Left lobe of liver (tissue), 2 donors: Measurements from ENCODE around the gene EPHA6. TPM values are rescaled to one million over a fixed set of nuclear protein-coding genes. Genes with fewer than 3 reads are reported as not detected.
"Not testable (repeated sequence)": the region's sequence is repeated elsewhere in the genome, so short reads cannot be mapped to it uniquely, and the experiment has no call there.

ENCODE experiments used
- ATAC-seq: fragments of 200-7000 bp; cut with Tn5 transposase; one replicate; pipeline ENCODE4 v1.9.1; 2020; ENCODE audit warnings: mild to moderate bottlenecking, moderate library complexity
- DNase-seq: peaks from one replicate; pipeline ENCODE4 v3.0.0-alpha.2; 2020; ENCODE audit warnings: low spot score
- total RNA-seq: library from RNA; stranded (reverse); gene quantifications from one replicate; pipeline ENCODE4 v1.2.1, GENCODE V29; 2021
- donor health status: DM: no; HTN: no; CAD: no; lungs with moderate emphysema.
- donor health status: DM: no; HTN: yes; CAD: no.

The EPHA6 gene
- total RNA-seq, 1 donor from 2014 or later: not detected

DNA sequence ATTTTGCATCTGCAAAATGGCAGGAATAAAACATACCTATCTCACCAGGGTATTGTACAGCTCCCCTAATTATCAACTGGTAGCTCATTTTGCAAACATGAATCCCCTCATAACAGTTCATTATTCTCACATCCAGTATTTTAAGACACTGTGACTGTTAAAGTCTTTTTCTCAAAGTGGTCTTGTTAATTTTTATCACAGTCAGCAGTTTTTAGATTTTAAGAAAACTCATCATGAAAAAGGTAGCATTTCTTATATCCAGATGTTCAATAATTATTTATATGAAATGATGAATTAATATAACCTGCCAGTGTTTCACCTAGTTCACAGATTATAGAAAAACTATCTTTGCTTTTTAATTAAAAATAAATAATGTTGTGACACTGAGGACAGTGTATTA, 595.2 kb downstream of the EPHA6 start:
- DNase-seq: no peak
- ATAC-seq: no peak

DNA sequence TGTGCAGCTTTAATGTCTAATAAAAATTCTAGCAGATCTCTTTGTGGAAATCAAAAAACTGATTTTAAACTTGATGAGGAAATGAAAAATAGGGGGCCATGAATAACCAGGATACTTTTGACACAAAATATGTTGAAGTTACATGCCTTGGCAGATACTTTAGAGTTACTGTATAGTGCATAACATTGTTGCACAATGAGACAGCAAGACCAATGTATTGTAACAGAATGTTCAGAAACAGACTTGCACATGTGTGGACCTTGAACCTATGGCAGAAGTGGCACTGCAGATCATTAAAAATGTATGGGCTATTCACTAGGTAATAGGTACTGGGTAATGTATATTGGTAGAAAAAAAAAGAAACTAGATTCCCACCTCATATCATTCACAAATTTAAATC, 607.2 kb downstream of the EPHA6 start:
- ATAC-seq (no peak), DNase-seq (no peak)

- DNase-seq: no peak
- no peak for ATAC-seq
Observed at GRCh38 chr3:97425002-97425401, 610.6 kb downstream of the EPHA6 start.

DNA sequence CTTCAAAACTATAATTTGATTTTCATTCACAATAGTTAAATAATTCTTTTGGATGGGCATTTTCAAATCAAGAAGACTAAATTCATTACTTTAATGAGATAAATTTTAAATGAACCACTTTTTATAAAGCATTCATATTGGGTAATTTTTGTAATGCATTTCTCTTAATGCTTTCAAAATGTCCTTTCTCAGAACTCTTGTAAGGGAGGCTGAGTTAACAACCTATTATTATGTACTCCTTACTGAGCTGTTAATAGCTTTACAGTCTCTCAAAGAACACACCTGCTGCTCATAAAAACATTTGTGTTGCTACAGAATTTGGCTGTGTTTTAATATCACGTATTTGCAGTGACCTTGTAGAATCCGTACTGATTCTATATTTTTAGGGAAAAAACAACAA, 616.2 kb downstream of the EPHA6 start:
- ATAC-seq: no peak

DNA sequence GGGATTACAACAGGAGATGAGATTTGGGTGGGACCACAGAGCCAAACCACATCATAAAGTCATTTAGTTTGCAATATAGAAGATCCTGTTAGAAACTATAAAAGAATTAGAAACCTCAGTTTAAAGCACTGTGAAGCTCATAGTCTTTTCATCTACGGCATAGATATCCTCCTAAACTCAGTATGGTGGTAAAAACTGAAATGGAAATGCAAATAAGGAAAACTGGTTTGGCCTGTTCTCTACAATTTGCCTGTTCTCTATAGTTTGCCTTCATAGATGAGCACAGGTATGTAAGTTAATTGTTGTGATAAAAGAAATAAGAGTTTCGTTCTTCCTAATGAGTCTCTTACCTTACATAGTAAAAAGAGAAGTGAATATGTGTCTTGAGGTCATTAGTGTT, 618.5 kb downstream of the EPHA6 start:
- no peak for ATAC-seq
- DNase-seq: no peak

More for the DNA sequence above, 616.2 kb downstream of the EPHA6 start:
- DNase-seq: no peak

DNA sequence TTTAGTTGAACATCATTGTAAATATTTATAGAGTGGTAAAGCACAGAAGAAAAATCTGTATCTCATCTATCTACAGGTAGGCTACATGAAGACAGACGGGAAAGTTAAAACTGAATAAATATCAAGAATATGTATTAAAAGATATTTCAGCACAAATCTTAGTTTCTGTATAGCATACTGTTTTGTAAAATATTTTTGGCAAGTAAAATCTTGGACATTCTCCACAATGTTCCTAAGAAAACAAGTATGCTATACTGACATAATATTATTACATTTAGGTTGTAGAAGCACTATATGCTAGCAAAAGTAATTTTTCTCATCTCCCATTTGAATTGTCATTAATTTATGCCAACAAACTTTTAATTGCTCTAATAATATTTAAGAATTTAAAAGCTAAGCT, 623.7 kb downstream of the EPHA6 start:
- DNase-seq (no peak), ATAC-seq (no peak)

DNA sequence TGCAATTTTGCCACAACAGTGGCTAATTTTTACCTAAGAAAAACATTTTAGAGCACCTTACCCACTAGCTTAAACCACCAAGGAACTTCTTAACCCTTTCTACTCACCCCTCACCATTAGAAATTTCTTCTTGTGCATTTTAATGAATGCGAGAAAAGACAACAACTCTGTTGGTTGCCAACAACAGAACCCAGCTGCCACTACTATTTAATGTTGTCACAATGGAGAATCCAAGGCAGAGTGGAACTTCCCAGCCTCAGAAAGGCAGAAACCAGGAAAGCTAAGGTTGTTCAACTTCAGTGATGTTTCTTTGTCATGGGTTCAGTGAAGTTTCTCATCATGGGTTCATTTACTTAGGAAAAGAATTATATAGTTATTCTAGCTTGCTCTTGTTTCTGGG, 625.0 kb downstream of the EPHA6 start:
- DNase-seq (no peak), ATAC-seq (no peak)

DNA sequence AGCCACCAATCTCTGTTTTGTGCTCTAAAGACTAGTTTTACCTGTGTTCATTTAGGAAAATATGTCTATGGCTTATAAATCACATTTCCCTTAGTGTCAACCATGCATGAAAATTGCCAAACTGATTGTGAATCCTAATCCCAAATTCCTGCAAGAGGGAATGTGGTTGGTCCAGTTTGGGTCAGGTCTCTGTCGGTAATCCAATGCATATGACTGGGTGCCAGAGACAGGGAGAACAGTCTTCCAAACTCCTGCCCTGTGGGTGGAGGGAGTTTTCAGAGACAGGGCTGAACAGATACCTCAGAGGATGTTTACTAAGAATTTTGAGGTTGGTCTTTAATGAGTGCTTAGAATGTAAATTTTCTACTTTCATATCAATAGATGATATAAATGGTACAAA, 649.6 kb downstream of the EPHA6 start:
- DNase-seq (no peak), ATAC-seq (no peak)

- DNase-seq (no peak), ATAC-seq (no peak)
Observed at GRCh38 chr3:97470481-97470880, 656.1 kb downstream of the EPHA6 start.

DNA sequence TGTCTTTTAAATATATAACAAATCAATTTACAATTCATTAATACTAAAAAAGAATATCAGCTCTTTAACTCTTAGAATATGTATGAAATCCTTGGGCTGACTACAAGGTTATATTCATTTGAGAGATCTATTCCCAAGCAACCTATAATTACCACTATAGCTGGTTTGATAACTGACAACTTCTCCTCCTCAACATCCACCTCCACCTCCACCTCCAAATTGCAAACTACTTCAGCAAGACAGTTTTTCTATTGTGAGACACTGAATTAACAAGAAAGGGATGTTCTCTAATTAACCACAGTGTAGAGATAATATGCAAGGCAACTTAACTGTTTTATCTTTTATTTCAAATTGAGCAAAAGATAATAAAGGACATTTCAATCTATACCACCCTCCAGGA, 665.3 kb downstream of the EPHA6 start:
- ATAC-seq (no peak), DNase-seq (no peak)

GRCh38 chr3:97480696-97481289, 666.4 kb downstream of the EPHA6 start:
- not testable (repeated sequence) for DNase-seq, ATAC-seq

DNA sequence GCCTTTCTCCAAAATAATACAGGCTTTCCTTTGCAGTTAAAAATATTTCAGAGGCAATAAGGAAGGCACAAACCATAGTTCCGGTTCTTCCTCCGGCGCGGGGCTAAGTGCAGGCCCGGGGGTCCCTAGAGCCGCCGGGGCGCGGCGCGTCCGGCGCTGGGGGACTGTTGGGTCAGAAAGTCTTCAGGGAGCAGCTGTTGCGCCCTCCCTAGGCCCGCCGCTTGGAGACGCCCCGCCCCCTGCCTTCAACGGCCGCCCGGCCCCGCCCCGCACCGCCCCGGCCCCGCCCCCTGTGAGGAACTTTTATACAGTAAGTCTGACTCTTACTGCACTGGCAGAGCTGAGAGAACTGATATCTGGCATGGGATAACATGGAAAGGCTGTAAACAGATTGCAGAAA, 667.0 kb downstream of the EPHA6 start:
- no peak for DNase-seq
- ATAC-seq: no peak

GRCh38 chr3:97485206-97485605, 670.8 kb downstream of the EPHA6 start:
- DNase-seq (no peak), ATAC-seq (no peak)

DNA sequence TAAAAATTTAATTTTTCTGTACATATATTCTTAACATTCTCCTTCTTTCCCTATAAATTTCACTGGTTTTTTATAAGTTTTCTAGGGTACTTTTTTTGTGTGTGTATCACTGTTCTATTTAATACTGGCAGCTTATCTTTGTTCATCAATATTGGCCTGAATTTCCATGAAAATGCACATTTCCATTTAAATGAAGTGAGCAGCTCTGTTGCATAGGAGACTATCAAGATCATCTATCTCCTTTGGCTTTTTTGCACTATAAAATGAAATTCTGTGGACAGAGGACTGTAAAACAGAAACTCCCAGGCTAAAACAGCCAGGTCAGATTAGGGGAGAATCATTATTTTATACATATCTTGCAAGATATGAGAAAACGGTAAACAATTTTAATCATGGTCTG, 673.2 kb downstream of the EPHA6 start:
- DNase-seq: no peak
- ATAC-seq: no peak

- DNase-seq (no peak), ATAC-seq (no peak)
Observed at GRCh38 chr3:97488741-97489140, 674.3 kb downstream of the EPHA6 start.

- ATAC-seq: no peak
- DNase-seq: no peak
Observed at GRCh38 chr3:97495896-97496295, 681.5 kb downstream of the EPHA6 start.

DNA sequence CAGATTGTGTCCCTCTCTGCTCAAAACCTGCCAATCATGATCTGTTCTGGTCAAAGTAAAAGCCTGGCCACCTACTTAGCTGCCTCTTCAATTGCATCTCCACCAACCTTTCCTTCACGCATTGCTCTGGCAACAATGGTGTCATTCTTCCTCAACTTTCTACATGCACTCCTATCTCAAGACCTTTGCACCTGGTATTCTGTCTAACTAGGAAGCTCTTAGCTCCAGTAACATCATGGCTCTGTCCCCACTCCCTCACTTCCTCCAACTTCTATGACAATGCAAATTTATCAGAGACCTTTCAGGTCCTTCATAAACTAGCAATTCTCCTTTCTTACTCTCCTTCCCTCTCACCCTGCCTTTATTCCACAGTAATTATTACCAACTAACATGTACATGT, 682.7 kb downstream of the EPHA6 start:
- DNase-seq (no peak), ATAC-seq (no peak)

GRCh38 chr3:97504463-97504862, 690.1 kb downstream of the EPHA6 start:
- DNase-seq (no peak), ATAC-seq (no peak)

GRCh38 chr3:97510795-97511194, 696.4 kb downstream of the EPHA6 start:
- no peak for ATAC-seq
- DNase-seq: no peak

DNA sequence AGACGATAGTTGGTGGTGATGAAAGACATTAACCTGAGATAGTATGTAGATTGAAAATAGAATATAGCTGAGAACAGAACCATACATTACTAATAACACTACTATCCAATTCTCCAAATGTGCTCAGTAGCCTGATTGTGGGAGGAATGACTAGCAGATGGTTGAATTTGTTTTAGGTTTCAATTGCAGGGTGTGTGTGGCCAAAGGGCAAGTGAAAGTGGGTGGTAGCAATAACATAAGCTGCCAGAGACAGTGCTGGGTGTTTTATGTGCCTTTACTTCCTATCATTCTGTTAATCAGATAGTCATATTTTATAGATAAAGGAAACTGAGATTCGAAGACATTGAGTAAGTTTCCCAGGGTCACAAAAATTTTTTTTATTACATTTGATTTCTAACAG, 700.7 kb downstream of the EPHA6 start:
- ATAC-seq (no peak), DNase-seq (no peak)

- ATAC-seq: no peak
- DNase-seq: no peak
Observed at GRCh38 chr3:97530691-97531090, 716.3 kb downstream of the EPHA6 start.

DNA sequence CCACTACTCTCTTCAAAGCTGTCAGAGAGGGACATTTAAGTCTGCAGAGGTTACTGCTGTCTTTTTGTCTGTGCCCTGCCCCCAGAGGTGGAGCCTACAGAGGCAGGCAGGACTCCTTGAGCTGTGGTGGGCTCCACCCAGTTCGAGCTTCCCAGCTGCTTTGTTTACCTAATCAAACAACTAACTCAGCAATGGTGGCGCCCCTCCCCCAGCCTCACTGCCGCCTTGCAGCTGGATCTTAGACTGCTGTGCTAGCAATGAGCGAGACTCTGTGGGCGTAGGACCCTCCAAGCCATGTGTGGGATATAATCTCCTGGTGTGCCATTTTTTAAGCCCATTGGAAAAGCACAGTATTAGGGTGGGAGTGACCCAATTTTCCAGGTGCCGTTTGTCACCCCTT, 733.2 kb downstream of the EPHA6 start:
- not testable (repeated sequence) for DNase-seq, ATAC-seq

DNA sequence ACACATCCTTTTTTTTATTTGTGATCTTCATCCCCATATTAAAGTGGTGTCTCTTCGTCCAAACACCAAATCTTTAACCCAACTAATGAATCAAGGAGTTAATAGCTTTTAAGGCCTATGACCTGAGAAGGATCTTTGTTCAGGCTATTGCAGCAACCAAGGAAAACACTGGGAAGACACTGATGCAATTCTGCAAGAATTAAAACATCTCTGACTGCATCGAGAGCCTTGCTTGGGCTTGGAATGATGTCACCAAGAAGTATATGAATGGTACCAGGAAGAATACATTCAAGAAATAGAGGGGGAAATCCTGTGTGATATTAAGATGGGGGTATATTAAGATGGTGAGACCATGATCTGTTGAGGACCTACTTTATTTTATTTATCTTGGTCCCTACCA, 736.0 kb downstream of the EPHA6 start:
- ATAC-seq (no peak), DNase-seq (no peak)

GRCh38 chr3:97552186-97552585, 737.8 kb downstream of the EPHA6 start:
- DNase-seq (no peak), ATAC-seq (no peak)
